K562 (cell line): Measurements from ENCODE around the gene IQCM. TPM values are rescaled to one million over a fixed set of nuclear protein-coding genes. Genes with fewer than 3 reads are reported as not detected.

ENCODE experiments used
- ATAC-seq: fragments of 200-7000 bp; cut with Tn5 transposase; 3 replicates; pipeline ENCODE4 v1.9.1; 2020; ENCODE audit warnings: moderate library complexity
- BruUV-seq: library from RNA; stranded (reverse); fragments of 400-500 nt; replicated peaks from 2 replicates; lab custom pipeline; 2021; lab: Mats Ljungman, UMichigan
- CTCF ChIA-PET: fragments of 300-600 bp; formaldehyde crosslinking; extraction: SDS; loops from one replicate; lab custom pipeline; 2021; ENCODE audit warnings: low intra/inter-chr PET ratio; lab: Yijun Ruan, JAX
- POLR2A ChIA-PET: fragments of 300-600, 350-650 bp; sonication (Branson Sonifier 250); formaldehyde crosslinking; extraction: SDS; loops from one replicate; lab custom pipeline; 2021; ENCODE audit warnings: antibody characterized with exemption, inconsistent platforms; lab: Yijun Ruan, JAX
- DNase-seq, 4 experiments: peaks; one replicate each; pipeline versions ENCODE4 v3.0.0 to v3.0.0-alpha.2; 2011 to 2018; ENCODE audit warnings: low spot score in 3 of 4, mixed read lengths in 3 of 4; ENCODE audit errors: extremely low read depth in 1 of 4
- FAIRE-seq: peaks from 2 replicates; lab custom pipeline; 2011; peaks lifted over from hg19 to GRCh38; lab: Jason Lieb, UNC
- H2AFZ ChIP-seq: 2 replicates; pipeline ENCODE4 v1.6.0; 2011; ENCODE audit warnings: low read depth, low read length, control low read depth, inconsistent platforms
- H3K27ac ChIP-seq: fragments of 200-600 bp; 3 replicates; pipeline ENCODE4 v1.8.0; 2011; ENCODE audit warnings: low read depth, mild to moderate bottlenecking, control low read depth, inconsistent platforms, low read length, moderate library complexity, mixed read lengths; ENCODE audit errors: extremely low read depth
- H3K27me3 ChIP-seq, 2 experiments: fragments of 300-600 bp in 1 of 2; 2 replicates in 1 of 2; 3 replicates in 1 of 2; pipeline versions ENCODE4 v1.6.0 to v1.8.0; 2011; ENCODE audit warnings: inconsistent platforms in 2 of 2, low read length in 2 of 2, mild to moderate bottlenecking in 1 of 2, mixed read lengths in 1 of 2, moderate library complexity in 1 of 2; ENCODE audit not compliant: control insufficient read depth in 2 of 2, insufficient read depth in 2 of 2
- H3K36me3 ChIP-seq: fragments of 300-600 bp; 3 replicates; pipeline ENCODE4 v1.8.0; 2011; ENCODE audit warnings: mild to moderate bottlenecking, low read length, inconsistent platforms; ENCODE audit not compliant: control insufficient read depth, insufficient read depth
- H3K4me1 ChIP-seq, 2 experiments: fragments of 200-600 bp in 1 of 2; replicated peaks in 1 of 2; 2 replicates in 1 of 2; 3 replicates in 1 of 2; pipeline versions ENCODE4 v1.5.1 to v1.8.0; 2011; ENCODE audit warnings: inconsistent platforms in 2 of 2, low read length in 2 of 2, mild to moderate bottlenecking in 1 of 2, mixed read lengths in 1 of 2, moderate library complexity in 1 of 2; ENCODE audit not compliant: control insufficient read depth in 2 of 2, insufficient read depth in 2 of 2
- H3K4me2 ChIP-seq: 2 replicates; pipeline ENCODE4 v1.6.1; 2011; ENCODE audit warnings: low read length, control low read depth, inconsistent platforms, mixed read lengths; ENCODE audit not compliant: insufficient read depth
- H3K4me3 ChIP-seq: fragments of 200-600 bp; sonication (generic), shearing (Covaris generic); 2 replicates; pipeline ENCODE4 v1.5.1; 2016; ENCODE audit warnings: control low read depth, inconsistent platforms
- H3K79me2 ChIP-seq: fragments of 200-600 bp; 3 replicates; pipeline ENCODE4 v1.8.0; 2011; ENCODE audit warnings: low read length, inconsistent platforms; ENCODE audit not compliant: control insufficient read depth, insufficient read depth
- H3K9ac ChIP-seq, 2 experiments: 2 replicates each; pipeline versions ENCODE4 v1.6.0 to v1.6.1; 2011; ENCODE audit warnings: low read depth in 2 of 2, low read length in 2 of 2, control low read depth in 1 of 2, inconsistent platforms in 1 of 2, mild to moderate bottlenecking in 1 of 2, mixed read lengths in 1 of 2; ENCODE audit not compliant: insufficient read depth in 1 of 2
- H3K9me1 ChIP-seq: one replicate; pipeline ENCODE4 v1.6.0; 2011; ENCODE audit warnings: inconsistent platforms, mild to moderate bottlenecking, low read length, moderate library complexity; ENCODE audit not compliant: control insufficient read depth, insufficient read depth
- H3K9me3 ChIP-seq: replicated peaks from 2 replicates; pipeline ENCODE4 v1.5.1; 2011; ENCODE audit warnings: low read depth, low read length, inconsistent platforms; ENCODE audit not compliant: control insufficient read depth, insufficient read depth
- H4K20me1 ChIP-seq: replicated peaks from 2 replicates; pipeline ENCODE4 v1.6.1; 2011; ENCODE audit warnings: low read length, inconsistent platforms, mixed read lengths; ENCODE audit not compliant: control insufficient read depth, insufficient read depth
- COPS2 ChIP-seq: fragments of 450-650 bp; conservative IDR thresholded peaks from 2 replicates; pipeline ENCODE4 v1.6.1; 2016; ENCODE audit warnings: mild to moderate bottlenecking, moderate library complexity
- GTF2E2 ChIP-seq: fragments of 200-800 bp; sonication (Bioruptor generic); IDR thresholded peaks from 2 replicates; pipeline ENCODE4 v1.6.1; 2016; ENCODE audit warnings: missing genetic modification characterization, missing compliant biosample characterization
- HNRNPUL1 ChIP-seq: fragments of 200-400 bp; formaldehyde crosslinking; IDR thresholded peaks from 2 replicates; pipeline ENCODE4 v1.6.1; 2017; ENCODE audit warnings: low read length
- KLF10 ChIP-seq: fragments of 250-450 bp; sonication (Bioruptor Pico); IDR thresholded peaks from 2 replicates; pipeline ENCODE4 v1.6.1; 2021; ENCODE audit warnings: matching md5 sums
- L3MBTL2 ChIP-seq: fragments of 450-650 bp; IDR thresholded peaks from 2 replicates; pipeline ENCODE4 v1.6.1; 2016; ENCODE audit warnings: mild to moderate bottlenecking, moderate library complexity
- MBD1 ChIP-seq: fragments of 250-450 bp; sonication (Bioruptor Pico); IDR thresholded peaks from 2 replicates; pipeline ENCODE4 v1.8.0; 2022; ENCODE audit warnings: inconsistent platforms
- PATZ1 ChIP-seq: fragments of 250-450 bp; sonication (Bioruptor Pico); IDR thresholded peaks from 2 replicates; pipeline ENCODE4 v1.5.0; 2020; ENCODE audit warnings: mild to moderate bottlenecking, borderline replicate concordance
- POLR2AphosphoS2 ChIP-seq: IDR thresholded peaks from 2 replicates; pipeline ENCODE4 v1.6.1; 2012; ENCODE audit warnings: low read length, improper control_type of control experiment
- PPARD ChIP-seq: fragments of 250-450 bp; sonication (Bioruptor Pico); IDR thresholded peaks from 2 replicates; pipeline ENCODE4 v1.8.0; 2022; ENCODE audit warnings: inconsistent platforms, mild to moderate bottlenecking, moderate library complexity
- TBL1XR1 ChIP-seq, 2 experiments: IDR thresholded peaks; 2 replicates each; pipeline ENCODE4 v1.6.1; 2012; ENCODE audit warnings: improper control_type of control experiment in 2 of 2, low read length in 2 of 2, mild to moderate bottlenecking in 1 of 2
- TBP ChIP-seq: optimal IDR thresholded peaks from 2 replicates; pipeline ENCODE3; 2011; ENCODE audit warnings: low read depth, low read length, improper control_type of control experiment
- TSHZ1 ChIP-seq: fragments of 250-450 bp; sonication (Bioruptor Pico); IDR thresholded peaks from 2 replicates; pipeline ENCODE4 v1.4.0; 2020; ENCODE audit warnings: mild to moderate bottlenecking, moderate library complexity
- ZNF277 ChIP-seq: fragments of 250-450 bp; sonication (Bioruptor Pico); IDR thresholded peaks from 2 replicates; pipeline ENCODE4 v1.8.0; 2022; ENCODE audit warnings: inconsistent platforms, mild to moderate bottlenecking, moderate library complexity, borderline replicate concordance
- ZNF445 ChIP-seq: fragments of 250-450 bp; sonication (Bioruptor Pico); IDR thresholded peaks from 2 replicates; pipeline ENCODE4 v1.4.0; 2020; ENCODE audit warnings: low read depth, mild to moderate bottlenecking, moderate library complexity
- ZSCAN29 ChIP-seq: fragments of 450-650 bp; IDR thresholded peaks from 2 replicates; pipeline ENCODE4 v1.6.1; 2017
- WGBS: fragments of 100-300 bp; shearing (Covaris generic); methylation state at CpG from one replicate; pipeline ENCODE4 v1.1.6; 2016; ENCODE audit warnings: low coverage, mixed read lengths; ENCODE audit not compliant: insufficient coverage; ENCODE audit errors: missing lambda C conversion rate; 5-methylcytosine and 5-hydroxymethylcytosine counted together
- in situ Hi-C: fragments of 300-500 bp; cut with MboI; formaldehyde crosslinking; loops from 4 replicates; pipeline ENCODE4 v1.15.0; 2018; ENCODE audit warnings: inconsistent platforms, mixed read lengths
- intact Hi-C: fragments of 100-400 bp; cut with micrococcal nuclease; formaldehyde crosslinking; loops from 2 replicates; pipeline ENCODE4 v1.14.2; 2022
- polyA plus RNA-seq, 8 experiments: library from polyadenylated mRNA; depleted of rRNA in 4 of 8; stranded (reverse) in 5 of 8; unstranded in 3 of 8; fragments of >200 nt; fragmentation: Nextera tagmentation in 2 of 8; fragmentation: Illumina TruSeq in 1 of 8; extraction: Ambion mirVana in 2 of 8; extraction: Trizol in 1 of 8; gene quantifications; 2 replicates each; pipeline versions ENCODE4 v1.2.1 to v1.2.3, GENCODE V29; 2011 to 2014; ENCODE audit warnings: inconsistent platforms in 1 of 8, missing spikeins in 1 of 8
- total RNA-seq, 7 experiments: library from RNA; depleted of rRNA in 6 of 7; stranded (reverse); fragments of >200 nt in 6 of 7; fragmentation: Illumina TruSeq in 2 of 7; extraction: Trizol in 2 of 7; gene quantifications; 2 replicates each; pipeline versions ENCODE4 v1.2.1 to v1.2.3, GENCODE V29; 2011 to 2021; ENCODE audit warnings: low replicate concordance in 1 of 7

The IQCM gene
- total and polyA plus RNA-seq, 9 of the 15 experiments (the other 6 are each of a cell fraction or from before 2014, with no cell fraction given): not detected

GRCh38 chr4:149584722-149585121 is 230.9 kb downstream of the IQCM start:
- in situ Hi-C loops: no loop called here
- 0% methylated on average over 1 of the region's 1 CpG for WGBS
- CTCF ChIA-PET: no interaction called here
- no peak for TF ChIP-seq ZNF277 (CRISPR knock-in tag)
- no peak for TF ChIP-seq TBL1XR1 (IDR thresholded peaks at IDR 0.05; ENCODE audit: low read length in 2 of 2)
- no peak for TF ChIP-seq PPARD
- TF ChIP-seq TSHZ1 (CRISPR knock-in tag): no peak
- no peak for TF ChIP-seq TBP
- TF ChIP-seq ZSCAN29: no peak
- TF ChIP-seq PATZ1 (CRISPR knock-in tag): no peak
- no peak for TF ChIP-seq ZNF445 (CRISPR knock-in tag)
- no peak for TF ChIP-seq KLF10 (CRISPR knock-in tag)
- TF ChIP-seq COPS2: no peak
- TF ChIP-seq L3MBTL2: no peak
- TF ChIP-seq GTF2E2 (tag): no peak
- TF ChIP-seq HNRNPUL1: no peak
- no peak for TF ChIP-seq POLR2AphosphoS2
- TF ChIP-seq MBD1 (CRISPR knock-in tag): no peak

More at GRCh38 chr4:149584722-149585121, 230.9 kb downstream of the IQCM start:
- Histone ChIP-seq H3K27me3 (no peaks in the 10 kb centered on the region), H3K36me3 (no peaks in the 10 kb centered on the region), H3K4me1 (no peaks in the 10 kb centered on the region), H3K4me3 (no peak overlapping the region), H3K27ac (no peak overlapping the region), H2AFZ (no peak overlapping the region), H3K9me1 (no peaks in the 10 kb centered on the region), H4K20me1 (no peaks in the 10 kb centered on the region), H3K79me2 (no peaks in the 10 kb centered on the region), H3K9me3 (0 out of 2 replicates have a peak, but pooled peaks cover 2% of the 10 kb centered on the region), H3K9ac (no peak overlapping the region), H3K4me2 (no peak overlapping the region)
- ATAC-seq (no peak), DNase-seq (no peak), FAIRE-seq (no peak)
- intact Hi-C loops: no loop called here
- no TSS peak for BruUV-seq
- POLR2A ChIA-PET: no interaction called here
